Ishikawa (cell line): Measurements from ENCODE around the gene DNAH12.

Source experiments
- CEBPB ChIP-seq: IDR thresholded peaks from 2 replicates; pipeline ENCODE4 v1.6.1; 2012
- EP300 ChIP-seq: IDR thresholded peaks from 2 replicates; pipeline ENCODE4 v1.6.1; 2012; ENCODE audit warnings: borderline replicate concordance
- YY1 ChIP-seq: IDR thresholded peaks from 2 replicates; pipeline ENCODE4 v1.6.1; 2012; ENCODE audit warnings: low read depth

- no peak for TF ChIP-seq CEBPB
- no peak for TF ChIP-seq YY1
- TF ChIP-seq EP300, result no peak
Measured at GRCh38 chr3:57586778-57587177, 42.6 kb upstream of the DNAH12 start.
